Measurements from ENCODE around the gene GCN1.

DNA sequence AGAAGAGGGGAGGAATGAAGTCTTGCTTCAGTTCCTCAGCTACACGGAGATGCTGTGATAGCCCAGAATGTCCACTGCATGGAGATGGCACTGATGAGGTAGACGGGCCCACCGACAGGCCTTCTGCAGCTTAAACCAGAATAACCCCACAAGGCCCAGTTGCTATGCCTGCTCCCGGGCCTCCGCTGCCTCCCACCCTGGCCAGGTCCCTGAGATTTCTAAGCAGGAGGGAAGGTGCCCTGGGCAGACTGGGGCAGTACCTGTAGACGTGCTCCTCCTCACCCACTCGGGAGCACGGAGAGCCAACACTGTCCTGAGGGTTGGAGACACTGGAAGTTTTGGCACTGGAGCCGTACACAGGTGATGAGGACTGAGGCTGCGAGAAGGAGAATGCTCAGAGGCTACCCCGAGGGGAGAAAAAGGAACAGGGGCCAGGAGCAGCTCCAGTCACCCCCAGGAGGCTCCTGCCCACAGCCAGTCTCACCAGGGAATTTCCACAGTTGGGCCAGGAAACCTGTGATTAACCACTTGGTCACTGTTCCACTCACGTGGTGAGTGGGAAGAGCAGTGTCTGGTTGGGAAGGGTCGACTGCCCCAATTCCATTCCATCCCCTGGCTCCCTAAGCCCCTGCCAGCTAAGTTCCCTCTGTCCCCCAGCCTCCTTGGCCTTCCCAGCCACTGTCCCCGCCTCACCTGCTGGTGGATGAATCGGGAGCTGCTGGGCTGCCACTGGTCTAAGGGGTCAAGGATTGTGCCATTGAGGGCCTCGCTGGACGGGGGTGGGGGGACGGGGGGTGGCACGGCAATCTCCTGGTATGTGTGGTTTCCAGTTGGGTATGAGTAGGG, 29.2 kb upstream of the GCN1 start:
- no peak for TF ChIP-seq EP300 (IDR thresholded peaks at IDR 0.05)
- TF ChIP-seq POLR2A (IDR thresholded peaks at IDR 0.05) = no peak
- TF ChIP-seq, protein P1, sequence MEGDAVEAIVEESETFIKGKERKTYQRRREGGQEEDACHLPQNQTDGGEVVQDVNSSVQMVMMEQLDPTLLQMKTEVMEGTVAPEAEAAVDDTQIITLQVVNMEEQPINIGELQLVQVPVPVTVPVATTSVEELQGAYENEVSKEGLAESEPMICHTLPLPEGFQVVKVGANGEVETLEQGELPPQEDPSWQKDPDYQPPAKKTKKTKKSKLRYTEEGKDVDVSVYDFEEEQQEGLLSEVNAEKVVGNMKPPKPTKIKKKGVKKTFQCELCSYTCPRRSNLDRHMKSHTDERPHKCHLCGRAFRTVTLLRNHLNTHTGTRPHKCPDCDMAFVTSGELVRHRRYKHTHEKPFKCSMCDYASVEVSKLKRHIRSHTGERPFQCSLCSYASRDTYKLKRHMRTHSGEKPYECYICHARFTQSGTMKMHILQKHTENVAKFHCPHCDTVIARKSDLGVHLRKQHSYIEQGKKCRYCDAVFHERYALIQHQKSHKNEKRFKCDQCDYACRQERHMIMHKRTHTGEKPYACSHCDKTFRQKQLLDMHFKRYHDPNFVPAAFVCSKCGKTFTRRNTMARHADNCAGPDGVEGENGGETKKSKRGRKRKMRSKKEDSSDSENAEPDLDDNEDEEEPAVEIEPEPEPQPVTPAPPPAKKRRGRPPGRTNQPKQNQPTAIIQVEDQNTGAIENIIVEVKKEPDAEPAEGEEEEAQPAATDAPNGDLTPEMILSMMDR (IDR thresholded peaks at IDR 0.05) = no peak
